Coronary artery (tissue), 2 donors: ENCODE results near the gene MDGA2.

Experiments
- DNase-seq: peaks from one replicate; pipeline ENCODE4 v3.0.0-alpha.2; 2017; ENCODE audit warnings: low spot score
- H3K27ac ChIP-seq, 2 donors: fragments of 200-600 bp; sonication (generic); one replicate each; pipeline ENCODE4 v1.5.1; 2016 to 2019
- H3K4me3 ChIP-seq: fragments of 200-600 bp; sonication (generic); 2 replicates; pipeline ENCODE4 v1.5.1; 2016; ENCODE audit warnings: mild to moderate bottlenecking, moderate library complexity
- CTCF ChIP-seq: fragments of 200-600 bp; sonication (generic); IDR thresholded peaks from one replicate; pipeline ENCODE4 v1.5.1; 2019; ENCODE audit warnings: antibody characterized with exemption

Gene MDGA2

GRCh38 chr14:47154276-47154797 is 521.1 kb downstream of the MDGA2 start:
- no peak for DNase-seq
- Histone ChIP-seq H3K27ac (no peak overlapping the region), H3K4me3 (no peak overlapping the region)
- no peak for TF ChIP-seq CTCF

- DNase-seq, result no peak
- TF ChIP-seq CTCF, result no peak
- H3K4me3 ChIP-seq, result no peak overlapping the region
- H3K27ac ChIP-seq, result no peak overlapping the region
These were observed 521.7 kb downstream of the MDGA2 start for GRCh38 chr14:47153746-47154145.

GRCh38 chr14:47150267-47150666 is 525.1 kb downstream of the MDGA2 start:
- DNase-seq, result no peak
- Histone ChIP-seq H3K4me3 (no peak overlapping the region), H3K27ac (no peak overlapping the region)
- TF ChIP-seq CTCF, result no peak

- TF ChIP-seq CTCF, result no peak
- H3K27ac ChIP-seq, result no peak overlapping the region
- H3K4me3 ChIP-seq, result no peak overlapping the region
- no peak for DNase-seq
These were observed 526.1 kb downstream of the MDGA2 start for GRCh38 chr14:47149326-47149725.

GRCh38 chr14:47148686-47149085 is 526.7 kb downstream of the MDGA2 start:
- H3K27ac ChIP-seq, result no peak overlapping the region
- DNase-seq, result no peak
- no peak for TF ChIP-seq CTCF
- H3K4me3 ChIP-seq, result no peak overlapping the region

- Histone ChIP-seq H3K27ac (no peak overlapping the region), H3K4me3 (no peak overlapping the region)
- TF ChIP-seq CTCF, result no peak
- no peak for DNase-seq
These were observed 554.8 kb downstream of the MDGA2 start for GRCh38 chr14:47120645-47121044.

- H3K4me3 ChIP-seq, result no peak overlapping the region
- no peak overlapping the region for H3K27ac ChIP-seq
- no peak for DNase-seq
- TF ChIP-seq CTCF, result no peak
These were observed 571.6 kb downstream of the MDGA2 start for GRCh38 chr14:47103771-47104170.
